ENCODE results near the gene AP1G2.
"Not testable (repeated sequence)": the region's sequence is repeated elsewhere in the genome, so short reads cannot be mapped to it uniquely, and the experiment has no call there.

The AP1G2 gene

GRCh38 chr14:23610815-23611289, 43.3 kb upstream of the AP1G2 start:
- TF ChIP-seq CTCF (IDR thresholded peaks at IDR 0.05; ENCODE audit: low read depth, low read length, missing control alignments): no peak
- no peak overlapping the region for H3K4me3 ChIP-seq (replicated peaks; ENCODE audit: low read depth, low read length)
- DNase-seq (ENCODE audit: extremely low read depth, low read depth): no peak

GRCh38 chr14:23610090-23610814, 42.7 kb upstream of the AP1G2 start:
- no peak for TF ChIP-seq CTCF (IDR thresholded peaks at IDR 0.05; ENCODE audit: low read depth, low read length, missing control alignments)
- DNase-seq (ENCODE audit: extremely low read depth, low read depth): no peak
- no peak overlapping the region for H3K4me3 ChIP-seq (replicated peaks; ENCODE audit: low read depth, low read length)

GRCh38 chr14:23609411-23610089, 42.0 kb upstream of the AP1G2 start:
- DNase-seq (ENCODE audit: extremely low read depth, low read depth); H3K4me3 ChIP-seq (replicated peaks; ENCODE audit: low read depth, low read length): not testable (repeated sequence)

- TF ChIP-seq CTCF (IDR thresholded peaks at IDR 0.05; ENCODE audit: low read depth, low read length, missing control alignments): no peak
- no peak for DNase-seq (ENCODE audit: extremely low read depth, low read depth)
- H3K4me3 ChIP-seq (replicated peaks; ENCODE audit: low read depth, low read length): no peak overlapping the region
These were observed 41.4 kb upstream of the AP1G2 start for GRCh38 chr14:23609001-23609400.

- no peak overlapping the region for H3K4me3 ChIP-seq (replicated peaks; ENCODE audit: low read depth, low read length)
- no peak for TF ChIP-seq CTCF (IDR thresholded peaks at IDR 0.05; ENCODE audit: low read depth, low read length, missing control alignments)
- DNase-seq (ENCODE audit: extremely low read depth, low read depth): no peak
These were observed 40.9 kb upstream of the AP1G2 start for GRCh38 chr14:23608454-23608853.

- TF ChIP-seq CTCF (IDR thresholded peaks at IDR 0.05; ENCODE audit: low read depth, low read length, missing control alignments): no peak
- no peak for DNase-seq (ENCODE audit: extremely low read depth, low read depth)
- H3K4me3 ChIP-seq (replicated peaks; ENCODE audit: low read depth, low read length): no peak overlapping the region
These were observed 38.5 kb upstream of the AP1G2 start for GRCh38 chr14:23605931-23606585.

GRCh38 chr14:23604675-23605170, 37.1 kb upstream of the AP1G2 start:
- no peak for TF ChIP-seq CTCF (IDR thresholded peaks at IDR 0.05; ENCODE audit: low read depth, low read length, missing control alignments)
- DNase-seq (ENCODE audit: extremely low read depth, low read depth): no peak

More at GRCh38 chr14:23604675-23605170, 37.1 kb upstream of the AP1G2 start:
- H3K4me3 ChIP-seq (replicated peaks; ENCODE audit: low read depth, low read length): no peak overlapping the region
